HepG2 (cell line): Measurements from ENCODE around the gene NELL1. TPM values are rescaled to one million over a fixed set of nuclear protein-coding genes. Genes with fewer than 3 reads are reported as not detected.

Experiments used
- ATAC-seq: fragments of 200-7000 bp; cut with Tn5 transposase; 3 replicates; pipeline ENCODE4 v1.9.1; 2020; ENCODE audit warnings: mild to moderate bottlenecking, moderate library complexity
- BruUV-seq: library from RNA; stranded (reverse); fragments of 400-500 nt; replicated peaks from 2 replicates; lab custom pipeline; 2021; lab: Mats Ljungman, UMichigan
- CTCF ChIA-PET: fragments of 300-600 bp; formaldehyde crosslinking; extraction: SDS; loops from one replicate; lab custom pipeline; 2021; ENCODE audit warnings: low total read pairs, inconsistent platforms, low intra/inter-chr PET ratio; lab: Yijun Ruan, JAX
- POLR2A ChIA-PET: fragments of 350-600 bp; sonication (Branson Sonifier 250); formaldehyde crosslinking; loops from one replicate; lab custom pipeline; 2020; ENCODE audit warnings: antibody characterized with exemption, inconsistent platforms; lab: Yijun Ruan, JAX
- DNase-seq: peaks from one replicate; pipeline ENCODE4 v3.0.0-alpha.2; 2015; ENCODE audit warnings: low spot score
- FAIRE-seq: peaks from 3 replicates; lab custom pipeline; 2011; peaks lifted over from hg19 to GRCh38; lab: Jason Lieb, UNC
- H2AFZ ChIP-seq: one replicate; pipeline ENCODE4 v1.6.1; 2011; ENCODE audit warnings: low read length, inconsistent platforms
- H3K27ac ChIP-seq: fragments of 300-600 bp; 3 replicates; pipeline ENCODE4 v1.8.0; 2011; ENCODE audit warnings: mixed run types, mild to moderate bottlenecking, mixed read lengths, low read length, inconsistent platforms; ENCODE audit not compliant: insufficient read depth; ENCODE audit errors: extremely low read length
- H3K27me3 ChIP-seq, 2 experiments: fragments of 200-600 bp in 1 of 2; 2 replicates in 1 of 2; 3 replicates in 1 of 2; pipeline versions ENCODE4 v1.6.0 to v1.8.0; 2011; ENCODE audit warnings: low read length in 2 of 2, mild to moderate bottlenecking in 2 of 2, moderate library complexity in 2 of 2, inconsistent platforms in 1 of 2; ENCODE audit not compliant: insufficient read depth in 2 of 2, control insufficient read depth in 1 of 2
- H3K36me3 ChIP-seq, 2 experiments: fragments of 200-600 bp in 1 of 2; replicated peaks in 1 of 2; 2 replicates in 1 of 2; 3 replicates in 1 of 2; pipeline versions ENCODE4 v1.5.1 to v1.8.0; 2011; ENCODE audit warnings: low read length in 2 of 2, inconsistent platforms in 1 of 2; ENCODE audit not compliant: insufficient read depth in 2 of 2, control insufficient read depth in 1 of 2
- H3K4me1 ChIP-seq: 2 replicates; pipeline ENCODE4 v1.5.1; 2012; ENCODE audit warnings: low read length, inconsistent platforms; ENCODE audit not compliant: insufficient read depth
- H3K4me2 ChIP-seq: 2 replicates; pipeline ENCODE4 v1.6.0; 2011; ENCODE audit warnings: low read depth, low read length, inconsistent platforms
- H3K4me3 ChIP-seq, 3 experiments: fragments of 200-600 bp in 1 of 3; sonication (generic), shearing (Covaris generic) in 1 of 3; replicated peaks in 1 of 3; 2 replicates each; pipeline ENCODE4 v1.5.1; 2011 to 2016; ENCODE audit warnings: low read length in 3 of 3, inconsistent platforms in 2 of 3, low read depth in 2 of 3, mild to moderate bottlenecking in 2 of 3, control low read depth in 1 of 3, mixed read lengths in 1 of 3; ENCODE audit not compliant: insufficient read depth in 1 of 3
- H3K79me2 ChIP-seq: one replicate; pipeline ENCODE4 v1.6.1; 2011; ENCODE audit warnings: low read length, inconsistent platforms; ENCODE audit not compliant: insufficient read depth
- H3K9ac ChIP-seq: 2 replicates; pipeline ENCODE4 v1.6.0; 2011; ENCODE audit warnings: mild to moderate bottlenecking, low read depth, low read length, inconsistent platforms; ENCODE audit not compliant: insufficient read depth
- H3K9me3 ChIP-seq: 2 replicates; pipeline ENCODE4 v1.5.1; 2012; ENCODE audit warnings: mild to moderate bottlenecking, low read length
- H4K20me1 ChIP-seq: 2 replicates; pipeline ENCODE4 v1.6.0; 2011; ENCODE audit warnings: inconsistent platforms, mild to moderate bottlenecking, low read length, moderate library complexity; ENCODE audit not compliant: insufficient read depth
- BHLHE40 ChIP-seq: IDR thresholded peaks from 2 replicates; pipeline ENCODE4 v1.6.1; 2011; ENCODE audit warnings: low read length, improper control_type of control experiment
- CENPX ChIP-seq: sonication (generic); formaldehyde crosslinking; IDR thresholded peaks from 2 replicates; pipeline ENCODE4 v1.9.0; 2021; ENCODE audit warnings: mild to moderate bottlenecking, missing genetic modification reagents, moderate library complexity
- FOSL1 ChIP-seq: sonication (generic); formaldehyde crosslinking; IDR thresholded peaks from 2 replicates; pipeline ENCODE4 v1.9.0; 2021; ENCODE audit warnings: missing genetic modification reagents, borderline replicate concordance
- FOXP1 ChIP-seq, 2 experiments: fragments of 450-650 bp in 1 of 2; IDR thresholded peaks; 2 replicates each; pipeline ENCODE4 v1.6.1; 2017 to 2018; ENCODE audit warnings: antibody characterized with exemption in 1 of 2
- GABPB1 ChIP-seq: IDR thresholded peaks from 2 replicates; pipeline ENCODE4 v1.6.1; 2016; ENCODE audit warnings: mild to moderate bottlenecking, missing genetic modification reagents, moderate library complexity, missing compliant biosample characterization
- MIER2 ChIP-seq: IDR thresholded peaks from 2 replicates; pipeline ENCODE4 v1.6.1; 2016; ENCODE audit warnings: missing biosample characterization, missing genetic modification reagents
- NKX3-1 ChIP-seq: sonication (generic); formaldehyde crosslinking; IDR thresholded peaks from 2 replicates; pipeline ENCODE4 v1.5.0; 2020; ENCODE audit warnings: missing genetic modification reagents
- PAWR ChIP-seq: sonication (generic); formaldehyde crosslinking; IDR thresholded peaks from 2 replicates; pipeline ENCODE4 v1.4.0; 2020; ENCODE audit warnings: missing genetic modification reagents, mild to moderate bottlenecking, borderline replicate concordance
- PHB2 ChIP-seq: fragments of 450-650 bp; IDR thresholded peaks from 2 replicates; pipeline ENCODE4 v1.6.1; 2018; ENCODE audit not compliant: partially characterized antibody
- SALL1 ChIP-seq: sonication (generic); formaldehyde crosslinking; IDR thresholded peaks from 2 replicates; pipeline ENCODE4 v1.8.0; 2022; ENCODE audit warnings: mild to moderate bottlenecking, missing genetic modification reagents
- SIN3A ChIP-seq: IDR thresholded peaks from 2 replicates; pipeline ENCODE4 v1.6.1; 2011; ENCODE audit warnings: low read depth, mild to moderate bottlenecking, control low read depth, low read length, borderline replicate concordance
- ZNF331 ChIP-seq: sonication (generic); formaldehyde crosslinking; IDR thresholded peaks from 2 replicates; pipeline ENCODE4 v1.4.0; 2020; ENCODE audit warnings: missing genetic modification reagents
- ZNF550 ChIP-seq: sonication (generic); formaldehyde crosslinking; IDR thresholded peaks from 2 replicates; pipeline ENCODE4 v1.4.0; 2020; ENCODE audit warnings: mild to moderate bottlenecking, missing genetic modification reagents, borderline replicate concordance
- ZNF564 ChIP-seq: sonication (generic); formaldehyde crosslinking; IDR thresholded peaks from 2 replicates; pipeline ENCODE4 v1.8.1; 2023; ENCODE audit warnings: mild to moderate bottlenecking, missing genetic modification reagents
- WGBS: methylation state at CpG from one replicate; pipeline ENCODE4 v1.1.6; 2017; ENCODE audit warnings: low lambda C conversion rate; 5-methylcytosine and 5-hydroxymethylcytosine counted together
- in situ Hi-C: cut with HindIII; loops from 2 replicates; pipeline ENCODE4 v1.10.0; 2017; ENCODE audit warnings: low pct_unique_long_range_greater_than_20kb; ENCODE audit not compliant: extremely low pct_ligation_motif_present
- intact Hi-C: fragments of 100-400 bp; cut with micrococcal nuclease; formaldehyde crosslinking; loops from one replicate; pipeline ENCODE4 v1.10.0; 2022; ENCODE audit not compliant: unreplicated experiment
- polyA plus RNA-seq, 8 experiments: library from polyadenylated mRNA; depleted of rRNA in 3 of 8; stranded (reverse) in 7 of 8; unstranded in 1 of 8; fragments of >200 nt; fragmentation: Illumina TruSeq in 4 of 8; extraction: Trizol in 4 of 8; gene quantifications; 2 replicates each; pipeline versions ENCODE4 v1.2.1 to v1.2.3, GENCODE V29; 2011 to 2016; ENCODE audit warnings: low read depth in 4 of 8, missing spikeins in 1 of 8, mixed read lengths in 1 of 8; ENCODE audit not compliant: insufficient read depth in 1 of 8
- total RNA-seq, 5 experiments: library from RNA; depleted of rRNA; stranded (reverse); fragments of >200 nt; fragmentation: Illumina TruSeq; extraction: Trizol; gene quantifications; 2 replicates each; pipeline ENCODE4 v1.2.3, GENCODE V29; 2016; ENCODE audit warnings: low read depth in 1 of 5
- TF ChIP-seq, protein P1 (sequence below): sonication (generic); formaldehyde crosslinking; IDR thresholded peaks from 2 replicates; pipeline ENCODE4 v1.4.0; 2020; ENCODE audit warnings: missing genetic modification reagents
- TF ChIP-seq, protein P2 (sequence below): sonication (generic); formaldehyde crosslinking; IDR thresholded peaks from one replicate; pipeline ENCODE4 v1.5.1; 2020; ENCODE audit warnings: mild to moderate bottlenecking, missing genetic modification reagents; ENCODE audit errors: not compliant biosample characterization

Gene NELL1
- total and polyA plus RNA-seq, 2 of the 13 experiments (the other 11 are each of a cell fraction or from before 2014, with no cell fraction given), result not detected

DNA sequence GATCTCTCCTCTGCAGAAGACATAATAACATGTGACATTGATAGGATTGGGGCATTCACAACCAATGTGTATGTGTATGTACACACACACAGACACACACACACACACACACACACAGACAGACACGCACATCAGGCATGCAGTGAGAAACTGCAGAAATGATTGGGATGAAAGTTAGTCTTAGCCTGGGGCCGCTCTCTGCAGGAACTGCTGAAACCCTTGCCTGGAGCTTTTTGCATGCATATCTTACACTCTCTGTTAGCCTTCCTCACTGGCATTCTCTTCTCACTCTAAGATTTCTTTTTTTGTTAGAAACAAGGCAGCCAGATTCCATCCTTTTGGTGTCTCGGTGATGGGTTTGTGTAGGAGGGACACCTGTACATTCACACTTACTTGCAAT lies 337.9 kb downstream of the NELL1 start:
- ChIA-PET POLR2A (no interaction called here), CTCF (no interaction called here)
- DNase-seq (no peak), ATAC-seq (no peak), FAIRE-seq (no peak)
- no peak overlapping the region for H3K9ac ChIP-seq
- H4K20me1 ChIP-seq, result no peaks in the 10 kb centered on the region
- in situ Hi-C loops, result no loop called here
- 0% methylated on average over 3 of the region's 3 CpGs for WGBS
- no peaks in the 10 kb centered on the region for H3K4me1 ChIP-seq
- H3K79me2 ChIP-seq, result no peaks in the 10 kb centered on the region
- peaks cover 8% of the 10 kb centered on the region; the same call in 1 of the 2 replicates for H3K9me3 ChIP-seq
- no peaks in the 10 kb centered on the region for H3K36me3 ChIP-seq
- no peak overlapping the region for H2AFZ ChIP-seq
- BruUV-seq, result no TSS peak
- no peaks in the 10 kb centered on the region for H3K27me3 ChIP-seq
- H3K27ac ChIP-seq, result no peak overlapping the region
- intact Hi-C loops, result no loop called here
- H3K4me3 ChIP-seq, result no peak overlapping the region
- H3K4me2 ChIP-seq, result no peak overlapping the region
- no peak for TF ChIP-seq NKX3-1 (CRISPR knock-in tag)
- TF ChIP-seq, protein P1, sequence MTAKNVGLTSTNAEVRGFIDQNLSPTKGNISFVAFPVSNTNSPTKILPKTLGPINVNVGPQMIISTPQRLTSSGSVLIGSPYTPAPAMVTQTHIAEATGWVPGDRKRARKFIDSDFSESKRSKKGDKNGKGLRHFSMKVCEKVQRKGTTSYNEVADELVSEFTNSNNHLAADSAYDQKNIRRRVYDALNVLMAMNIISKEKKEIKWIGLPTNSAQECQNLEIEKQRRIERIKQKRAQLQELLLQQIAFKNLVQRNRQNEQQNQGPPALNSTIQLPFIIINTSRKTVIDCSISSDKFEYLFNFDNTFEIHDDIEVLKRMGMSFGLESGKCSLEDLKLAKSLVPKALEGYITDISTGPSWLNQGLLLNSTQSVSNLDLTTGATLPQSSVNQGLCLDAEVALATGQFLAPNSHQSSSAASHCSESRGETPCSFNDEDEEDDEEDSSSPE, result no peak
- TF ChIP-seq GABPB1 (CRISPR knock-in tag), result no peak
- TF ChIP-seq SALL1, result no peak
- TF ChIP-seq SIN3A, result no peak
- no peak for TF ChIP-seq CENPX (CRISPR knock-in tag)
- TF ChIP-seq PHB2, result no peak
- TF ChIP-seq, protein P2, sequence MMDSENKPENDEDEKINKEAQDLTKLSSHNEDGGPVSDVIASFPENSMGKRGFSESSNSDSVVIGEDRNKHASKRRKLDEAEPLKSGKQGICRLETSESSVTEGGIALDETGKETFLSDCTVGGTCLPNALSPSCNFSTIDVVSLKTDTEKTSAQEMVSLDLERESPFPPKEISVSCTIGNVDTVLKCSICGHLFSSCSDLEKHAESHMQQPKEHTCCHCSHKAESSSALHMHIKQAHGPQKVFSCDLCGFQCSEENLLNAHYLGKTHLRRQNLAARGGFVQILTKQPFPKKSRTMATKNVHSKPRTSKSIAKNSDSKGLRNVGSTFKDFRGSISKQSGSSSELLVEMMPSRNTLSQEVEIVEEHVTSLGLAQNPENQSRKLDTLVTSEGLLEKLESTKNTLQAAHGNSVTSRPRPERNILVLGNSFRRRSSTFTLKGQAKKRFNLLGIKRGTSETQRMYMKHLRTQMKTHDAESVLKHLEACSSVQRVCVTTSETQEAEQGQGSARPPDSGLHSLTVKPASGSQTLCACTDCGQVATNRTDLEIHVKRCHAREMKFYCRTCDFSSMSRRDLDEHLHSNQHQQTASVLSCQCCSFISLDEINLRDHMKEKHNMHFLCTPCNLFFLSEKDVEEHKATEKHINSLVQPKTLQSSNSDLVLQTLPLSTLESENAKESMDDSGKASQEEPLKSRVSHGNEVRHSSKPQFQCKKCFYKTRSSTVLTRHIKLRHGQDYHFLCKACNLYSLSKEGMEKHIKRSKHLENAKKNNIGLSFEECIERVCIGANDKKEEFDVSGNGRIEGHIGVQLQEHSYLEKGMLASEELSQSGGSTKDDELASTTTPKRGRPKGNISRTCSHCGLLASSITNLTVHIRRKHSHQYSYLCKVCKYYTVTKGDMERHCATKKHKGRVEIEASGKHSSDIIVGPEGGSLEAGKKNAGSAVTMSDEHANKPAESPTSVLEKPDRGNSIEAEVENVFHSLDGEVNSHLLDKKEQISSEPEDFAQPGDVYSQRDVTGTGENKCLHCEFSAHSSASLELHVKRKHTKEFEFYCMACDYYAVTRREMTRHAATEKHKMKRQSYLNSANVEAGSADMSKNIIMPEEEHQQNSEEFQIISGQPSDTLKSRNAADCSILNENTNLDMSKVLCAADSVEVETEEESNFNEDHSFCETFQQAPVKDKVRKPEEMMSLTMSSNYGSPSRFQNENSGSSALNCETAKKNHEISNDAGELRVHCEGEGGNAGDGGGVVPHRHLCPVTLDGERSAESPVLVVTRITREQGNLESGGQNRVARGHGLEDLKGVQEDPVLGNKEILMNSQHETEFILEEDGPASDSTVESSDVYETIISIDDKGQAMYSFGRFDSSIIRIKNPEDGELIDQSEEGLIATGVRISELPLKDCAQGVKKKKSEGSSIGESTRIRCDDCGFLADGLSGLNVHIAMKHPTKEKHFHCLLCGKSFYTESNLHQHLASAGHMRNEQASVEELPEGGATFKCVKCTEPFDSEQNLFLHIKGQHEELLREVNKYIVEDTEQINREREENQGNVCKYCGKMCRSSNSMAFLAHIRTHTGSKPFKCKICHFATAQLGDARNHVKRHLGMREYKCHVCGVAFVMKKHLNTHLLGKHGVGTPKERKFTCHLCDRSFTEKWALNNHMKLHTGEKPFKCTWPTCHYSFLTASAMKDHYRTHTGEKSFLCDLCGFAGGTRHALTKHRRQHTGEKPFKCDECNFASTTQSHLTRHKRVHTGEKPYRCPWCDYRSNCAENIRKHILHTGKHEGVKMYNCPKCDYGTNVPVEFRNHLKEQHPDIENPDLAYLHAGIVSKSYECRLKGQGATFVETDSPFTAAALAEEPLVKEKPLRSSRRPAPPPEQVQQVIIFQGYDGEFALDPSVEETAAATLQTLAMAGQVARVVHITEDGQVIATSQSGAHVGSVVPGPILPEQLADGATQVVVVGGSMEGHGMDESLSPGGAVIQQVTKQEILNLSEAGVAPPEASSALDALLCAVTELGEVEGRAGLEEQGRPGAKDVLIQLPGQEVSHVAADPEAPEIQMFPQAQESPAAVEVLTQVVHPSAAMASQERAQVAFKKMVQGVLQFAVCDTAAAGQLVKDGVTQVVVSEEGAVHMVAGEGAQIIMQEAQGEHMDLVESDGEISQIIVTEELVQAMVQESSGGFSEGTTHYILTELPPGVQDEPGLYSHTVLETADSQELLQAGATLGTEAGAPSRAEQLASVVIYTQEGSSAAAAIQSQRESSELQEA (CRISPR knock-in tag), result no peak
- no peak for TF ChIP-seq BHLHE40
- no peak for TF ChIP-seq ZNF564 (CRISPR knock-in tag)
- TF ChIP-seq FOSL1, result no peak
- no peak for TF ChIP-seq ZNF550 (CRISPR knock-in tag)
- no peak for TF ChIP-seq MIER2 (CRISPR knock-in tag)
- TF ChIP-seq PAWR (CRISPR knock-in tag), result no peak
- no peak for TF ChIP-seq FOXP1 (IDR thresholded peaks at IDR 0.05)
- no peak for TF ChIP-seq FOXP1 (CRISPR knock-in tag; IDR thresholded peaks at IDR 0.05)
- no peak for TF ChIP-seq ZNF331 (CRISPR knock-in tag)
